Activated T-helper 2 cell treated with anti-CD3 and anti-CD28 coated beads, Interferon-gamma antibody, Interleukin-2, Interleukin-4, amounts not matched to agents 10 μg/mL and 5 μg/mL and 100 μg/mL, durations not matched to agents 14 hours and 24 hours and 36 hours (primary cell): ENCODE data around the gene COL13A1. TPM values are rescaled to one million over a fixed set of nuclear protein-coding genes. Genes with fewer than 3 reads are reported as not detected.

Source experiments
- DNase-seq: peaks from one replicate; pipeline ENCODE4 v3.0.0; 2021; ENCODE audit warnings: low spot score
- H3K27ac Mint-ChIP-seq: one replicate; pipeline ENCODE4 v1.8.0; 2021; ENCODE audit warnings: mixed read lengths
- H3K27me3 Mint-ChIP-seq: one replicate; pipeline ENCODE4 v1.8.0; 2021; ENCODE audit warnings: low read depth, mixed read lengths
- H3K36me3 Mint-ChIP-seq: one replicate; pipeline ENCODE4 v1.8.0; 2021; ENCODE audit warnings: low read depth, mixed read lengths
- H3K4me1 Mint-ChIP-seq: one replicate; pipeline ENCODE4 v1.8.0; 2021; ENCODE audit warnings: low read depth, mixed read lengths
- H3K4me3 Mint-ChIP-seq: one replicate; pipeline ENCODE4 v1.8.0; 2021; ENCODE audit warnings: low read depth, mild to moderate bottlenecking, moderate library complexity, mixed read lengths
- H3K9me3 Mint-ChIP-seq: one replicate; pipeline ENCODE4 v1.8.0; 2021; ENCODE audit warnings: mixed read lengths
- intact Hi-C: fragments of 100-400 bp; cut with micrococcal nuclease; formaldehyde crosslinking; loops from one replicate; pipeline ENCODE4 v1.15.1; 2023
- total RNA-seq: library from RNA; stranded (reverse); gene quantifications from 2 replicates; pipeline ENCODE4 v1.2.3, GENCODE V29; 2022

Gene COL13A1
- total RNA-seq, 1 donor from 2014 or later, result not detected

- H3K27me3 Mint-ChIP-seq, result peaks cover 19% of the 10 kb centered on the region
- H3K27ac Mint-ChIP-seq, result no peak overlapping the region
- DNase-seq, result no peak
- no peaks in the 10 kb centered on the region for H3K9me3 Mint-ChIP-seq
- intact Hi-C loops, result no loop called here
- no peak overlapping the region for H3K4me3 Mint-ChIP-seq
- no peaks in the 10 kb centered on the region for H3K4me1 Mint-ChIP-seq
- H3K36me3 Mint-ChIP-seq, result no peaks in the 10 kb centered on the region
Observed at GRCh38 chr10:69845574-69846292, 44.0 kb downstream of the COL13A1 start.

GRCh38 chr10:69846293-69846921, 44.7 kb downstream of the COL13A1 start:
- H3K4me1 Mint-ChIP-seq, result no peaks in the 10 kb centered on the region
- H3K27me3 Mint-ChIP-seq, result peaks cover 19% of the 10 kb centered on the region
- H3K4me3 Mint-ChIP-seq, result no peak overlapping the region
- no peaks in the 10 kb centered on the region for H3K9me3 Mint-ChIP-seq
- H3K36me3 Mint-ChIP-seq, result no peaks in the 10 kb centered on the region
- intact Hi-C loops, result no loop called here
- no peak for DNase-seq
- H3K27ac Mint-ChIP-seq, result no peak overlapping the region

GRCh38 chr10:69847458-69847857, 45.8 kb downstream of the COL13A1 start:
- H3K4me3 Mint-ChIP-seq, result no peak overlapping the region
- DNase-seq, result no peak
- H3K27me3 Mint-ChIP-seq, result peaks cover 19% of the 10 kb centered on the region
- intact Hi-C loops, result no loop called here
- H3K27ac Mint-ChIP-seq, result no peak overlapping the region
- no peaks in the 10 kb centered on the region for H3K4me1 Mint-ChIP-seq
- no peaks in the 10 kb centered on the region for H3K9me3 Mint-ChIP-seq
- H3K36me3 Mint-ChIP-seq, result no peaks in the 10 kb centered on the region

DNA sequence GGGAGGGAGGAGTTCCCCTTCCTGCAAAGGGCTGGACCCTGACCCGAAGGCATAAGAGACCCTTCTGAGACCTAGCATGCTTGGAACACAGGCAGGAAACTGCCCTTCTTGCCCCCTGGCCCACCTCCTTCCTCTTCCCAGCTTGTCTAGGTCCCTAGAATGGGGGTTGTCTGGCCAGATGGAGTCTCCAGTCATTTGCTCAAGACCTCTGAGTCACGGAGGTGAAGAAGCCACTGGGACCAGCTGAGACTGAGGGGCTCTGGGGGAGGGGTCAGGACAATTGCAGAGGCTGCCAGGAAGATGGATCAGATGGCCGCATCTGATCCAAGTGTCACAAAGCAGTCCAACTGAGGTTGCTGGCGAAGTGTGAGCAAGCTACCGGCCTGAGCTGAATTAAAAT, 46.2 kb downstream of the COL13A1 start:
- no peaks in the 10 kb centered on the region for H3K36me3 Mint-ChIP-seq
- no peak overlapping the region for H3K4me3 Mint-ChIP-seq
- H3K9me3 Mint-ChIP-seq, result no peaks in the 10 kb centered on the region
- intact Hi-C loops, result no loop called here
- H3K27me3 Mint-ChIP-seq, result peaks cover 19% of the 10 kb centered on the region
- no peak for DNase-seq
- no peak overlapping the region for H3K27ac Mint-ChIP-seq
- H3K4me1 Mint-ChIP-seq, result no peaks in the 10 kb centered on the region

GRCh38 chr10:69848454-69848853, 46.7 kb downstream of the COL13A1 start:
- Mint-ChIP-seq H3K27ac (no peak overlapping the region), H3K4me3 (no peak overlapping the region), H3K27me3 (peaks cover 19% of the 10 kb centered on the region), H3K36me3 (no peaks in the 10 kb centered on the region), H3K4me1 (no peaks in the 10 kb centered on the region), H3K9me3 (no peaks in the 10 kb centered on the region)
- DNase-seq, result no peak
- intact Hi-C loops, result no loop called here

GRCh38 chr10:69849825-69850224, 48.1 kb downstream of the COL13A1 start:
- intact Hi-C loops, result no loop called here
- DNase-seq, result no peak
- Mint-ChIP-seq H3K27ac (no peak overlapping the region), H3K36me3 (no peaks in the 10 kb centered on the region), H3K27me3 (peaks cover 19% of the 10 kb centered on the region), H3K9me3 (no peaks in the 10 kb centered on the region), H3K4me3 (no peak overlapping the region), H3K4me1 (no peaks in the 10 kb centered on the region)

DNA sequence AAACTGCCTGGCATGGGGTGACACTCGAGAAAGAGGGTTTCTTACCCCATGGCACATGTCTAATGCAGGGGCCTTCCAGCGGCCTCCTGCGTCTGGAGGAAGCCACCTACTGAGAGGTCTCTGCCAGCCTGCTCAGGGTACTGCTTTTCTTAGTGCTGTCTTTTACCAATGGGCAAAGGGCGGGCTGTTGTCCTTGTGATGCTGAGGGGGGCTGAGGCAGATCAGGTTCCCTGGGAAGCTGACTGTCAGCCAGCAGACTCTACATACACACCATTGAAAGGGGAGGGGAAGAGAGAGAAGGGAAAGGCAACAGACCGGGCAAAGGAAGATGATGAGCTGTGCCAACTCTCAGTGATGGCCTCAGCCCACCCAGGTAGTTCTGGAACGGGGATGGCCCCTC, 48.7 kb downstream of the COL13A1 start:
- no peak overlapping the region for H3K4me3 Mint-ChIP-seq
- H3K36me3 Mint-ChIP-seq, result no peaks in the 10 kb centered on the region
- no peaks in the 10 kb centered on the region for H3K9me3 Mint-ChIP-seq
- H3K4me1 Mint-ChIP-seq, result no peaks in the 10 kb centered on the region
- no peak for DNase-seq
- H3K27me3 Mint-ChIP-seq, result peaks cover 16% of the 10 kb centered on the region
- H3K27ac Mint-ChIP-seq, result no peak overlapping the region
- intact Hi-C loops, result no loop called here

GRCh38 chr10:69851306-69851705, 49.6 kb downstream of the COL13A1 start:
- Mint-ChIP-seq H3K27me3 (peaks cover 11% of the 10 kb centered on the region), H3K36me3 (no peaks in the 10 kb centered on the region)

DNA sequence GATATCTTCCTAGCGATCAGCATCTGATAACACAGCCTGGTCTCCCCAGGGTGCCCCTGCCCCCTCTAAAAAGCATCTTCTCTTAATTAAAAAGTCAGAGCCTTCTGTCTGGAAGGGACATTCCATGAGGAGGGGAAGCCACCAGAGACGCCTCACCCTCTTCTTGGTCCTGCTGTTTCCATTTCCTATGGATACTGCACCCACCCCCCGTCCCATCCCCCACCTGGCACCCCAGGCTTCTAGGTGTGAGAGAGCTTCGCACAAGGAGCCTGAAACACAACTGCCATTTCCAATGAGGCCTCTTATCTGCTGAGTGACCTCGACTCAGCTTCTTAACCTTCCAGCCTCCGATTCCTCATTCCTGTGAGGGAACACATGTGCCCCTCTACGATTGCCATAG, 51.4 kb downstream of the COL13A1 start:
- Mint-ChIP-seq H3K27ac (no peak overlapping the region), H3K27me3 (peaks cover 2% of the 10 kb centered on the region), H3K4me1 (no peaks in the 10 kb centered on the region), H3K36me3 (no peaks in the 10 kb centered on the region), H3K9me3 (no peaks in the 10 kb centered on the region), H3K4me3 (no peak overlapping the region)
- intact Hi-C loops, result no loop called here
- DNase-seq, result no peak

More at GRCh38 chr10:69851306-69851705, 49.6 kb downstream of the COL13A1 start:
- no peak for DNase-seq
- no peaks in the 10 kb centered on the region for H3K9me3 Mint-ChIP-seq
- intact Hi-C loops, result no loop called here
- H3K4me1 Mint-ChIP-seq, result no peaks in the 10 kb centered on the region
- H3K4me3 Mint-ChIP-seq, result no peak overlapping the region
- no peak overlapping the region for H3K27ac Mint-ChIP-seq

DNA sequence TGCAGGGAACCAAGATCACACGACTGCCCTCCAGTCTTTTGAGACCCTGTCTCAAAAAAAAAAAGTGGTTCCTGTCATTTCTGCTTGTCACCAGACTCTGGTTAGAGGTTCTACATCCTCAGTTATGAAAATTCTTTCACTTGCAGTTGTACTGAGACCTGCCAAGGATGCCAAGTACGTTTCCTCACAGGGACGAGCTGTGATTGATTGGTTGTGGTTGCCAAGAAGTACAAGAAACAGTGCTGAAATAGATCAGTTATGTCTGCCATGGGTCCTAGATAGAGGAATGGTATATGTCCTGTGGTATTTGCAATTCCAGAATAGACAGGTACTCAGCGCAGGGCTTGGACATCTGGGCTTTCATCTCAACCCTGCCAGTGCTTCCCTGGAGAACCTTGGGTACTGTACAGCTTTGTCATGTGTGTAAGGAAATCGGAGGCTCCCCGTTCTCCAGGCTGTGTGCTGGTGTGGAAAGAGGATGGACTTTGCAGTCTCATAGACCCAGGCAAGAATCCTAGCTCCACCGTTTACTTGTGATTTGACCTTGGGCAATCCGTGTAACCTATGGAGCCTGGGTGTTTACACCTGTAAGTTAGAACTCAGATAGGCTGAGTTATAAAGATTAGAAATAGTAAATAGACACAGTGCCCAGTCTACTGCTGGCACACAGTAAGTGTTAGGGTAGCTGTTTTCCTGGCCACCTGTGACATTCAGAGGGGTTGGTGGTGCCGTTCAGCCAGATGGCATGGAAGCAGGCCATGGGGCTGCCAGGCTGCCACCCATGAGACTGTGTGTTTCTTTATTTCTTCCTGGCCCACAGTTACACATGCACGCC, 53.0 kb downstream of the COL13A1 start:
- Mint-ChIP-seq H3K4me1 (no peaks in the 10 kb centered on the region), H3K9me3 (no peaks in the 10 kb centered on the region), H3K4me3 (no peak overlapping the region), H3K27me3 (peaks cover 2% of the 10 kb centered on the region), H3K27ac (no peak overlapping the region), H3K36me3 (no peaks in the 10 kb centered on the region)
- no peak for DNase-seq
- intact Hi-C loops, result no loop called here

- H3K27ac Mint-ChIP-seq, result no peak overlapping the region
- intact Hi-C loops, result no loop called here
- H3K36me3 Mint-ChIP-seq, result no peaks in the 10 kb centered on the region
- H3K9me3 Mint-ChIP-seq, result no peaks in the 10 kb centered on the region
- H3K4me1 Mint-ChIP-seq, result peaks cover 1% of the 10 kb centered on the region
- H3K4me3 Mint-ChIP-seq, result no peak overlapping the region
- H3K27me3 Mint-ChIP-seq, result peaks cover under 1% of the 10 kb centered on the region
- no peak for DNase-seq
Observed at GRCh38 chr10:69855346-69856111, 53.8 kb downstream of the COL13A1 start.

- Mint-ChIP-seq H3K4me3 (no peak overlapping the region), H3K27ac (no peak overlapping the region), H3K9me3 (no peaks in the 10 kb centered on the region), H3K27me3 (no peaks in the 10 kb centered on the region), H3K4me1 (peaks cover 6% of the 10 kb centered on the region), H3K36me3 (no peaks in the 10 kb centered on the region)
- DNase-seq, result no peak
- intact Hi-C loops, result no loop called here
Observed at GRCh38 chr10:69856601-69857166, 55.0 kb downstream of the COL13A1 start.
